Measurements from ENCODE around the gene RHOT2. TPM values are rescaled to one million over a fixed set of nuclear protein-coding genes. Genes with fewer than 3 reads are reported as not detected.
A peak's percentile ranks its signal among the peaks of the same experiment; 100 is the strongest.

RHOT2 gene
- total RNA-seq: 44.0 and 53.1 TPM in 2 replicates

DNA sequence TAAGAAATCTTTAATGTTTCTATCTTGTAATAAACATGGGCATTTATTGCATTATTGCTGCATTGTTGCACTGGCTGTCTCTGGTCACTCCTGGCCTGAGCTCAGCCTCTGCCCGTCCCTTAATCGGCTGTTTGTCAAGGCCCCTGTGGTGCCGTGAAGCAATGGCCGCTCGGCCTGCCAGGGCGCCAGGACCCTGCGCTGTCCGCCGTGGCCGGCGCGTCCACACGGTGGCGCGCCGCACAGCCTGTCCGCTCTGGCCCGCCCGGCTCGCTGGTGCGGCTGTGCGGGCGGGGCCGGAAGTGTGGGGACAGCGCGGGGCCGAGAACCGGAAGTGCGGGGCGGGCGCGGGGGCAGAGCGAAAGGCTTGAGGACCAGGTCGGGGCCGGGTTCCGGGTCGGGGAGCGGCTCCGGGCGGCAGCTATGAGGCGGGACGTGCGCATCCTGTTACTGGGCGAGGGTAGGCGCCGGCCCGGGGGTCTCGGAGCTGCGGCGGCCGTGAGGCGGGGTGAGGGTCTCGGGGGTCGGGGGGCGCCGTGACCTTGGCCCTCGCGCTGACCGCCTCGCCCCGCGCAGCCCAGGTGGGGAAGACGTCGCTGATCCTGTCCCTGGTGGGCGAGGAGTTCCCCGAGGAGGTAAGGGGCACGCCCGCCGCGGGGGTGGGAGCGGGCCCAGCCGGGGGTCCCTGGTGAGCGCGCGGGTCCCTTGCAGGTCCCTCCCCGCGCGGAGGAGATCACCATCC, at the start of gene RHOT2:
Gene RHOT2, plus strand, starts transcription at position 353 of the 739 bp plus-strand sequence. Its CDS starts 68 bp downstream, at position 421.
- TF ChIP-seq, protein P1, sequence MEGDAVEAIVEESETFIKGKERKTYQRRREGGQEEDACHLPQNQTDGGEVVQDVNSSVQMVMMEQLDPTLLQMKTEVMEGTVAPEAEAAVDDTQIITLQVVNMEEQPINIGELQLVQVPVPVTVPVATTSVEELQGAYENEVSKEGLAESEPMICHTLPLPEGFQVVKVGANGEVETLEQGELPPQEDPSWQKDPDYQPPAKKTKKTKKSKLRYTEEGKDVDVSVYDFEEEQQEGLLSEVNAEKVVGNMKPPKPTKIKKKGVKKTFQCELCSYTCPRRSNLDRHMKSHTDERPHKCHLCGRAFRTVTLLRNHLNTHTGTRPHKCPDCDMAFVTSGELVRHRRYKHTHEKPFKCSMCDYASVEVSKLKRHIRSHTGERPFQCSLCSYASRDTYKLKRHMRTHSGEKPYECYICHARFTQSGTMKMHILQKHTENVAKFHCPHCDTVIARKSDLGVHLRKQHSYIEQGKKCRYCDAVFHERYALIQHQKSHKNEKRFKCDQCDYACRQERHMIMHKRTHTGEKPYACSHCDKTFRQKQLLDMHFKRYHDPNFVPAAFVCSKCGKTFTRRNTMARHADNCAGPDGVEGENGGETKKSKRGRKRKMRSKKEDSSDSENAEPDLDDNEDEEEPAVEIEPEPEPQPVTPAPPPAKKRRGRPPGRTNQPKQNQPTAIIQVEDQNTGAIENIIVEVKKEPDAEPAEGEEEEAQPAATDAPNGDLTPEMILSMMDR (IDR thresholded peaks at IDR 0.05; ENCODE audit: insufficient read depth, low read depth, low read length): peak; percentile 71

DNA sequence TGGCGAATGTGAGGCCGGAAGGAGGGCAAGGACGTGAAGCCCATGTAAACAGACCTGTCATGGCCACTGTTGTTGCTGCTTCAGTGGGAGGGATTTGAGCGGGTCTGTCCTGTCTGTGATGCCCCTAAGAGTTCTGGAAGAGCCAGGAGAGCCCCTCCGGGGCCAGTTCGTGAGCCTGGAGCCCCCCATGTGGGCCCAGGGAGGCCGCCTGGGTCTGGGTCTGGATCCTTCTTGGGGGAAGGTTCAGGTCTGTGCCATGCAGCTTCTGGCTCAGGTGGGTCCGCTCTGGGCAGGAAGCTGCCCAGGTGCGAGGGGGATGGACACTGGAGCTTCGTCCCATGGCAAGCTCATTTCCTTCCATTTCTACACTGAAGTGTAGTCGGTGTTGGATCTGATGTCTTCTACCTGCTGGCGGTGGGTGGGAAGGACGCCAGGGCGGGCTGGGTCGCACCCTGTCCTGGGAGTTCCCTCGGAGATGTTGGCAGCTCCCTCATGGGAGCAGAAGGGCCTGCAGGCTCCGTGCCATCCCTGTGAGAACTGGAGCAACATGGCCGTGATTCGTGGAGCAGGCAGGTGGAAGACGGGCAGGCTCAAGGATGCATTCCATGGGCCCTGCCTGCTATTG, 48.3 kb upstream of the RHOT2 start:
- no peak overlapping the region for H3K4me3 ChIP-seq (ENCODE audit: low read depth, low read length)
- TF ChIP-seq, protein P1 (IDR thresholded peaks at IDR 0.05; ENCODE audit: insufficient read depth, low read depth, low read length): no peak
- no peak for DNase-seq (ENCODE audit: low read depth)

More for the DNA sequence above, at the start of gene RHOT2:
- H3K4me3 ChIP-seq (ENCODE audit: low read depth, low read length): peak within 1 kb of the TSS; percentile 86
- peak; percentile 92 for DNase-seq (ENCODE audit: low read depth)

DNA sequence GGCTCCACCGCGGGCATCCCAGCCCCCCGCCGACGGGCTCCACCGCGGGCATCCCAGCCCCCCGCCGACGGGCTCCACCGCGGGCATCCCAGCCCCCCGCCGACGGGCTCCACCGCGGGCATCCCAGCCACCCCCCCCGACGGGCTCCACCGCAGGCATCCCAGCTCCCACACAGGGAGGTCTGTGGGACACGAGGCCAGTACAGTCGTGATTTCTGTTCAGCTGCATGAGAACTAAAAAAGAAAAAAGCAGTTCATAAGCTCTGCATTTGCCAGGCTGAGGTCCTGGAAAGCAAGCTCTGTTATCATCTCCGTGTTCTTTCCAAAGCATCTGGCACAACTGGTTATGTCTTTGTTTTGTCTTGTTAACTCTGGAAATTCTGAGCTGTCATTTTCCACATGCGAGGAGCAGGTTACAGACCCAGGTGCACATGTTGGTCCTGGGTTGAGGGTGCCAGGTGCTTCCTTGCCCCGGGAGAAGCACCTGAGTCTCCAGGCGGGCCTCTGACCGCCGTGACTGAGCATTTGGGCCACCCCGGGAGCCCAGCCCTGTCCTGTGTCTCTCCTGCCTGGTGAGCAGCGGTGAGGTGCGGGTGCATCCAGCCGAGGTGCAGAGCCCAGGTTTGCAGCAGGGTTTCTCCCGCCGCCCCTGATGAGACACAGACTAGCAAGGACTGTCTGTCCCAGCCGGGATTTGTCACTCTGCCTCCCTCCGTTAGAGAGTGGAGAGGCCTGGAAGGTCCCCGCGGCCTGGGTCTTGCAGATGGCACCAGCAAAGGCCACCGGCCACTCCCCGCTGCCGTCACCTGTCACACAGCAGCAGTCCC, 47.0 kb upstream of the RHOT2 start:
- TF ChIP-seq, protein P1 (IDR thresholded peaks at IDR 0.05; ENCODE audit: insufficient read depth, low read depth, low read length): no peak
- no peak for DNase-seq (ENCODE audit: low read depth)
- no peak overlapping the region for H3K4me3 ChIP-seq (ENCODE audit: low read depth, low read length)

DNA sequence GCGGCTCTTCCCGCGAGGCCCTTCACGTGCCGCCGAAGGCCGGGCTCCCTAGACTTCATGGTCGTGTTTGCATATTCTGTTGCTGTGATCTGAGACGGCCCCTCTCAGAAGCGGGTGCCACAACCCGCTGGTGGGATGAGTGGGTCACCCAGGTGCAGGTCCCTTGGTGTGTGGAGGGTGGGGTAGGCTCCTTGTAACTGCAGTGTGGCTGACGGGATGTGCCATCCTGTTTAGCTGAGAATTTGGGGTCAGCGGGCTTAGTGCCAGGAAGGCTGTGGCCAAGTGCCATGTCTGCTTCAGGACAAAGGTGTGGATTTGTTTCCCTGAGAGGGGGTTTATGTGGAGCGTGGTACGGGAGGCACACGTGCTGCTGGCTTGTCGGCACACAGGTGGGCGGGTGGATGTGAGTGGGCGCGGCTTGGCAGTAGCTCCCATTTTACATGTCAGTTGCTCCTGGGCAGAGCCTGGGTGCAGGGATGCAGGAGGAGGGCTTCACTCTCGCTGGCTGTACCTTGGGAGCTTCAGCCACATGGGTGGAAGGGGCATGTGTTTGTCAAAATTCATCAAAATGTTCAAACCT, 46.3 kb upstream of the RHOT2 start:
- DNase-seq (ENCODE audit: low read depth): no peak
- TF ChIP-seq, protein P1 (IDR thresholded peaks at IDR 0.05; ENCODE audit: insufficient read depth, low read depth, low read length): no peak

DNA sequence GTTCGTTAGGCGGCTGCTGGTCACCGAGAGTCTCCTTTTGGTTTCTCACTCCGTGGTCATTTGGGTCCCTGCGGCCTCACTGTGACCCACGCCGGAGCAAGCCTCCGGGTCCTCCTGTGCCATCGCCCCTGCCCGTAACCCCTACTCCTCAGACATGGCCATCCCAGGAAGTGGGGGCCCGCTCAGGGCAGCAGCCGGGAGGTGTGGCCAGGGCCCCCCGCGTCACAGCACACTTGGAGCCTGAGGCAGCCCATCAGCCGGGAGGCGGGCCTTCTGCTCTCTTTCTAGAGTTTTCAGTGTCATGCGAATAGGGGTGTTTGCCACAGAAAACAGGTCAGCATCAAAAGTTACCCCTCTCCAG, 45.0 kb upstream of the RHOT2 start:
- no peak for DNase-seq (ENCODE audit: low read depth)
- H3K4me3 ChIP-seq (ENCODE audit: low read depth, low read length): no peak overlapping the region
- TF ChIP-seq, protein P1 (IDR thresholded peaks at IDR 0.05; ENCODE audit: insufficient read depth, low read depth, low read length): no peak

More for the DNA sequence above, 46.3 kb upstream of the RHOT2 start:
- peak overlapping the region; percentile 4 for H3K4me3 ChIP-seq (ENCODE audit: low read depth, low read length)

DNA sequence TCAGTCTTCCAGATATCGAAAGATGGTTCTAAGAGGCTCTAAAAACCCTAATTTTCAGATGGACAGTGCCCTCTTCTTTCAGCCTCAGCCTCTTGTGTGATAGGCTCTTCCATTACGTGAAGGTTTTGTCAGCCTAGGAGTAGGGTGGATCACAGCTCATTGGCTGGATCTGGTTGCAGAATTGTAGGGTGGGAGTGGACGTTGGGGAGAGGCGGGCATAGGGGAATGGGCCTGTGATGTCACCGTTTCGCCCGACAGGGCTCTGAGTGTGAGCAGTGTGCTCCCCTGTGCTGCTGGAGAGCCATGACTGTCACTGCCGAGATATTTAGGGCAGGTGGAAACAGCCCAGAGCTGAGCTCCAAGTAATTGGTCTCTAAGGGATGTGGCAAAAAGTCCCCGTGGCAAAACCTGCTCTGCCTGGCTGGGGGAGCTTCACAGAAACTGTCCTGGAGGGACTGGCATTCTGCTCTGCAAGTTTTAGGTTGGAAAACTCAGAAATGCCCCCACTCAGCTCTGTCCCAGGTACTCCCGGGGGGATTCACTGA, 43.3 kb upstream of the RHOT2 start:
- H3K4me3 ChIP-seq (ENCODE audit: low read depth, low read length): no peak overlapping the region
- no peak for DNase-seq (ENCODE audit: low read depth)
- TF ChIP-seq, protein P1 (IDR thresholded peaks at IDR 0.05; ENCODE audit: insufficient read depth, low read depth, low read length): no peak
